ENCODE results near the gene TSC2.
"Not testable (repeated sequence)": the region's sequence is repeated elsewhere in the genome, so short reads cannot be mapped to it uniquely, and the experiment has no call there.

Gene TSC2

GRCh38 chr16:2096853-2097595 lies 49.2 kb downstream of the TSC2 start:
- in situ Hi-C loops (cut with HindIII; ENCODE audit: low sequenced_read_pairs), result no loop called here

- in situ Hi-C loops (cut with HindIII; ENCODE audit: low sequenced_read_pairs), result not testable (repeated sequence)
Measured at GRCh38 chr16:2097689-2098088, 49.9 kb downstream of the TSC2 start.

- in situ Hi-C loops (cut with HindIII; ENCODE audit: low sequenced_read_pairs), result not testable (repeated sequence)
Measured at GRCh38 chr16:2101581-2101980, 53.8 kb downstream of the TSC2 start.

- in situ Hi-C loops (cut with HindIII; ENCODE audit: low sequenced_read_pairs), result no loop called here
Measured at GRCh38 chr16:2102471-2102870, 54.7 kb downstream of the TSC2 start.

- in situ Hi-C loops (cut with HindIII; ENCODE audit: low sequenced_read_pairs), result not testable (repeated sequence)
Measured at GRCh38 chr16:2104464-2104863, 56.7 kb downstream of the TSC2 start.

- in situ Hi-C loops (cut with HindIII; ENCODE audit: low sequenced_read_pairs), result not testable (repeated sequence)
Measured at GRCh38 chr16:2105291-2105690, 57.5 kb downstream of the TSC2 start.

GRCh38 chr16:2105769-2106168 lies 58.0 kb downstream of the TSC2 start:
- in situ Hi-C loops (cut with HindIII; ENCODE audit: low sequenced_read_pairs), result not testable (repeated sequence)

GRCh38 chr16:2106211-2106610 lies 58.4 kb downstream of the TSC2 start:
- in situ Hi-C loops (cut with HindIII; ENCODE audit: low sequenced_read_pairs), result not testable (repeated sequence)

GRCh38 chr16:2107121-2107790 lies 59.5 kb downstream of the TSC2 start:
- in situ Hi-C loops (cut with HindIII; ENCODE audit: low sequenced_read_pairs), result not testable (repeated sequence)

- in situ Hi-C loops (cut with HindIII; ENCODE audit: low sequenced_read_pairs), result not testable (repeated sequence)
Measured at GRCh38 chr16:2107791-2108125, 60.0 kb downstream of the TSC2 start.

- in situ Hi-C loops (cut with HindIII; ENCODE audit: low sequenced_read_pairs), result not testable (repeated sequence)
Measured at GRCh38 chr16:2108446-2109270, 60.9 kb downstream of the TSC2 start.

- in situ Hi-C loops (cut with HindIII; ENCODE audit: low sequenced_read_pairs), result not testable (repeated sequence)
Measured at GRCh38 chr16:2109271-2109580, 61.4 kb downstream of the TSC2 start.

GRCh38 chr16:2109872-2110271 lies 62.1 kb downstream of the TSC2 start:
- in situ Hi-C loops (cut with HindIII; ENCODE audit: low sequenced_read_pairs), result not testable (repeated sequence)

- in situ Hi-C loops (cut with HindIII; ENCODE audit: low sequenced_read_pairs), result not testable (repeated sequence)
Measured at GRCh38 chr16:2110332-2111008, 62.7 kb downstream of the TSC2 start.

GRCh38 chr16:2111009-2111353 lies 63.2 kb downstream of the TSC2 start:
- in situ Hi-C loops (cut with HindIII; ENCODE audit: low sequenced_read_pairs), result not testable (repeated sequence)

- in situ Hi-C loops (cut with HindIII; ENCODE audit: low sequenced_read_pairs), result not testable (repeated sequence)
Measured at GRCh38 chr16:2111412-2112335, 63.9 kb downstream of the TSC2 start.

- in situ Hi-C loops (cut with HindIII; ENCODE audit: low sequenced_read_pairs), result not testable (repeated sequence)
Measured at GRCh38 chr16:2112539-2113106, 64.8 kb downstream of the TSC2 start.

GRCh38 chr16:2114225-2114624 lies 66.4 kb downstream of the TSC2 start:
- in situ Hi-C loops (cut with HindIII; ENCODE audit: low sequenced_read_pairs), result not testable (repeated sequence)

- in situ Hi-C loops (cut with HindIII; ENCODE audit: low sequenced_read_pairs), result not testable (repeated sequence)
Measured at GRCh38 chr16:2114885-2115590, 67.3 kb downstream of the TSC2 start.
